GM23248 (cell line): Measurements from ENCODE around the gene EXOC7.

Source experiments
- EZH2 ChIP-seq: fragments of 200-600 bp; sonication (generic); IDR thresholded peaks from 2 replicates; pipeline ENCODE4 v1.6.1; 2018; ENCODE audit warnings: antibody characterized with exemption, mild to moderate bottlenecking; ENCODE audit not compliant: insufficient read depth, poor library complexity, severe bottlenecking
- EZH2phosphoT487 ChIP-seq: fragments of 200-600 bp; sonication (generic); IDR thresholded peaks from 2 replicates; pipeline ENCODE4 v1.6.1; 2018; ENCODE audit warnings: antibody characterized with exemption, moderate library complexity, mild to moderate bottlenecking, low read depth; ENCODE audit not compliant: insufficient read depth

DNA sequence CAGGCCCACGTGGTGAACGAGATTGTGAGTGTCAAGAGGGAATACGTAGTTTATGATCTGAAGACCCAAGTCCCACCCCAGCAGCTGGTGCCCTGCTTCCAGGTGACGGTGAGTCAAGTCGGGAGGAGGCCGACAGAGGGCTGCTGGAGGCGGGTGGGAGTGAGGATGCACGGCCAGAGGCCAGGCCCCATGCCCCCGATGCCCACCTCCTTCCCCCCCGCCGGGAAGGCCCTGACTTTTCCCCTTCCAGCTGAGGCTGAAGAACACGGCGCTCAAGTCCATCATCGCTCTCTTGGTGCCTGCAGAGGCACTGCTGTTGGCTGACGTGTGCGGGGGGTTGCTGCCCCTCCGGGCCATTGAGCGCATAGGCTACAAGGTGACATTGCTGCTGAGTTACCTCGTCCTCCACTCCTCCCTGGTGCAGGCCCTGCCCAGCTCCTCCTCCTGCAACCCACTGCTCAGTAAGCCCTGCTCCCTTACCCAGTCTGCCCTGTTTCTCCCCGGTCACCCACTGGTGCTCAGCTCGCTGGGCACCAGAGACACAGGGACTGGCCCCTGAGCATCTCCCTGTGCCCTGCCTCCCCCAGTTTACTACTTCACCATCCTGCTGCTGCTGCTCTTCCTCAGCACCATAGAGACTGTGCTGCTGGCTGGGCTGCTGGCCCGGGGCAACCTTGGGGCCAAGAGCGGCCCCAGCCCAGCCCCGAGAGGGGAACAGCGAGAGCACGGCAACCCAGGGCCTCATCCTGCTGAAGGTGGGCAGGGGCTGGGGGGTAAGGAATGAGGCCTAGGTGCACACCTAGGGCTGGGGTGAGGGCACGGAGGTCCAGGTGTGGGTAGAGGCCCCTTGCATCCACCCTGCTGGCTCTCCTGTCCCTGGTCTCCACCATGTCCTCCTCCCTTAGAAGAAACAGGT, 22.0 kb downstream of the EXOC7 start:
- no peak for TF ChIP-seq EZH2phosphoT487
- no peak for TF ChIP-seq EZH2
